Measurements from ENCODE around the gene DENND10. TPM values are rescaled to one million over a fixed set of nuclear protein-coding genes. Genes with fewer than 3 reads are reported as not detected.
"Not testable (repeated sequence)": the region's sequence is repeated elsewhere in the genome, so short reads cannot be mapped to it uniquely, and the experiment has no call there.

Gene DENND10
- total RNA-seq, 1 experiment from 2014 or later: 71.1 TPM

DNA sequence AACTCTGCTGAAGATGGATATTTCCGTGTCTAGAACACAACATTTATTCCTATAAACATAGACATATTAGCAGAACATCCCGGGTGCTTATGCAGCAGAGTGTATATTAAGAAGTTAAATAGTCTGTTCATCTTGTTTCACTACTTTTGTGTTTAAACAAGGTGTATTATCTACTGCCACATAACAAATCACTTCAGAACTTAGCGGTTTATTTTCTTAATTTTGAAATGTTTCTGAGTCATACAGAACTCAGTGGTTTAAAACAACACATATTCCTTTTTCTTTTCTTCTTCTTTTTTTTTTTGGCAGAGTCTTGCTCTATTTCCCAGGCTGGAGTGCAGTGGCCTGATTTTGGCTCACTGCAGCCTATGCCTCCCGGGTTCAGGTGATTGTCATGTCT lies 25.8 kb downstream of the DENND10 start:
- no peak for DNase-seq (ENCODE audit: extremely low read depth, low read depth)

DNA sequence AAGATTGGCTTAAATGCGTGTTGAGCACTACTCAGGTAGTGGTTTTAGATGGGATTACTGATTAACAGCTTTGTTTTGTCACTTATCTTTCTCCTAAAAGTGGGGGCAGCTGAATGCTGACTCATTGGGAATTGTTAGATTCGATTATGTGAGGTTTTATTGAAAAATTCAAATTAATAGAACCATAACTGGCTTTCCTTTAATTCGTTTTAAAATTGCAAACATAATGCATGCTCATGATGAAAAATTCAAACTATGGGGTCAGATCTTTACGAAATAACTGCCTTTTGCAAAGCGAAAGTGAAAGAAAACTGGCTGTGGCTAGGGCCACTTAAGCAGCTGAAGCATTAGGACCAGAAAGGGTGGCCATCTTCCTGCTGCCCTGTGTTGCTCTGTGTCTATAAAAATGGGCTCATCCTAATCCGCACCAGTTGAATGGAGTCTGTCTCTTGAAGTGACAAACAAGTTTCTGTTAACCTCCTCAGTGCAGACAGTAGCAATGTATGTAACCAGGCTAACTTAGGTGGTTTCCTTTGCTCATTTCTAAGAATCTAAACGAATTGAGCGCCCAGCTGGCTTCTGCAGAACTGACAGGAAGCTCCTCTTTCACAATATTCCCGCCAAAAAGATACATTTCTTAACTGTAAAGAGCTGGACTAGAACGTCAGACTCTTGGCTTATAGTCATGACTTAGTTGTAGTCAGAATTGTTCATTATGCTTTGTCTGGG lies 27.8 kb downstream of the DENND10 start:
- DNase-seq (ENCODE audit: extremely low read depth, low read depth): no peak

DNA sequence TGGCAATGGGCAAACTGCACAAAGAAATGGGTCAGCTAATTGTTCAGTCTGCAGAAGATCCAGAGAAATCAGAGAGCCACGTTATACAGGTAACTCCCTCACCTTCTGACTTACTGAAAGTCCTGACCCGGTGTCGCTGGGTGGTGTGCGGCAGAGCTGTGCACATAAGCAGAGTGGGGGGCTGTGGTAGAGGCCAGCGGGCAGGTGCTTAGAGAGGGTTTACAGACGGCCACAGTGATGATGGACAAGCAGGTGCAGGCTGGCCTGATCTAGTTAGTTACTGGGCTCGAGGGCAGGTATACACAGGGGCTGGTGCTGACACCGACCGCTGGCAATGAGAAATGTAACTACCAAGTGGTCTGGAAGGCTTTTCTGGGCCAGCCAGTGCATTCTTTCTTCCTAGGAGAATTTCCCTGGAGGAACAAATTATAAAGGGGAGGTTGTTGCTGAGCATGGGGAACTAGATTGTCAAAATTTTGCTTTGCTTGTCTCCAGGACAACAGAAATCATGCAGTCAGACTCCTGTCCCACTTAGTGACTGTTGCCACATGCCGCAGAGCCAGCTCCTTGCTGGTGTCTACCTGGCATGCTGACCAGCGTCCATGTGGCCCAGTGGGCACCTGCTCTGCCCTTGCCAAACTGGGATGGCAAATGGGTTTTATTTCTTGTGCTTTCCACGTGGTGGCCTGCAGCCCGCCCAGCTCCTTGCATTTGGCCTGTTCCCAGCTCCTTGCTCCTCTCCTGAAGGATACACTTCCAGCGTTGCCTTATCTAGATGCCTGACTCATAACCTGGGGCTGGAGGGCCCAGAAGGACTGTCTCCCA lies 28.8 kb downstream of the DENND10 start:
- no peak for DNase-seq (ENCODE audit: extremely low read depth, low read depth)

DNA sequence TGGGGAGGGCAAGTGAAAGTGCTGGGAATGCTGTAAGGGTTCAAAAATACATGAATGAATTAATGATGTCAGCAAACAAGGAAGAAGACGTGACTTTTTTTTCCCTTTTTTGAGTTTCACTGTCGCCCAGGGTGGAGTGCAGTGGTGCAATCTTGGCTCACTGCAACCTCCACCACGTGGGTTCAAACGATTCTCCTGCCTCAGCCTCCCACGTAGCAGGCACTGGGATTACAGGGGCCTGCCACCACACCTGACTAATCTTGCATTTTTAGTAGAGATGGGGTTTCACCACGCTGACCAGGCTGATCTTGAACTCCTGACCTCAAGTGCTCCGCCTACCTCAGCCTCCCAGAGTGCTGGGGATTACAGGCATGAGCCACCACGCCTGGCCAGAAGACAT lies 30.0 kb downstream of the DENND10 start:
- DNase-seq (ENCODE audit: extremely low read depth, low read depth): no peak

DNA sequence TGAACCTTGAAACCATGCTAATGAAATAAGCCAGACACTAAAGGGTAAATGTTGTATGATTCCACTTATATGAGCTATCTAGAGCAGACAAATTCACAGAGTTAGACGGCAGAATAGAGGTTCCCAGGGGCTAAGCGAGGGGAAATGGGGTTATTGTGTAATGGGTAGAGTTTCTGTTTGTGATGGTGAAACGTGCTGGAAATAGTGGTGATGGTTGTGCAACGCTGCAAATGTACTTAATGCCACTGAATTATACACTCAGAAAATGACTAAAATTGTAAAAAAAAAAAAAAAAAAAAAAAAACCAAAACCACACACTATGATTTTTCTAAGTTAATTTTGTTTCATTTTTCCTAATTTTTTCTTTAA lies 31.6 kb downstream of the DENND10 start:
- DNase-seq (ENCODE audit: extremely low read depth, low read depth): no peak

DNA sequence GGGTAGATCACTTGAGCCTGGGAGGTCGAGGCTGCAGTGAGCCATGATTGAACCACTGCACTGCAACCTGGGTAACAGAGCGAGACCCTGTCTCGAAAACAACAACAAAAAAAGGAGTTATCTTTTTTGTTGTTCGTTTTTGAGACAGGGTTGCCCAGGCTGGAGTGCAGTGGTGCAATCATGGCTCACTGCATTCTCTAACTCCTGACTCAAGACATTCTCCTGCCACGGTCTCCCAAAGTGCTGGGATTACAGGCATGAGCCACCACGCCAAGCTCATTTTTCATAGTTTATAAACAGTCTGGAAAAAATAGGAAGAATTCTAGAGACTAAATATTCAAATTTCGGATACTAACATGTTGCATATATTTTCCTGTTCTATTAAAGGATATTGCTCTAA lies 32.2 kb downstream of the DENND10 start:
- DNase-seq (ENCODE audit: extremely low read depth, low read depth): no peak

DNA sequence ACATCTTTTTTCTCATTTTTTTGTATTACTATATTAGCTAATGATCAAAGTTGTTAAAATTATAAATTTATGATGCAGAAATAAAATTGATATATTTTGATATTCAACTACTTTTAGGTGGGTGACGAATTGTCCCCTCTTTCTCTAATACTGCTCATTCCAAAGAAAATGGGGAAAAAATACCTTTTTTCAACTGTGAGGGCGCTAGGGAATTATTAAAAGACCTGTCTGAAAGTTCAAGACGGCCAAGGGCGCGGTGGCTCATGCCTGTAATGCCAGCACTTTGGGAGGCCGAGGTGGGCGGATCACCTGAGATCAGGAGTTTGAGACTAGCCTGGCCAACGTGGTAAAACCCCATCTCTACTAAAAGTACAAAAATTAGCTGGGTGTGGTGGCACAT lies 34.0 kb downstream of the DENND10 start:
- not testable (repeated sequence) for DNase-seq (ENCODE audit: extremely low read depth, low read depth)

DNA sequence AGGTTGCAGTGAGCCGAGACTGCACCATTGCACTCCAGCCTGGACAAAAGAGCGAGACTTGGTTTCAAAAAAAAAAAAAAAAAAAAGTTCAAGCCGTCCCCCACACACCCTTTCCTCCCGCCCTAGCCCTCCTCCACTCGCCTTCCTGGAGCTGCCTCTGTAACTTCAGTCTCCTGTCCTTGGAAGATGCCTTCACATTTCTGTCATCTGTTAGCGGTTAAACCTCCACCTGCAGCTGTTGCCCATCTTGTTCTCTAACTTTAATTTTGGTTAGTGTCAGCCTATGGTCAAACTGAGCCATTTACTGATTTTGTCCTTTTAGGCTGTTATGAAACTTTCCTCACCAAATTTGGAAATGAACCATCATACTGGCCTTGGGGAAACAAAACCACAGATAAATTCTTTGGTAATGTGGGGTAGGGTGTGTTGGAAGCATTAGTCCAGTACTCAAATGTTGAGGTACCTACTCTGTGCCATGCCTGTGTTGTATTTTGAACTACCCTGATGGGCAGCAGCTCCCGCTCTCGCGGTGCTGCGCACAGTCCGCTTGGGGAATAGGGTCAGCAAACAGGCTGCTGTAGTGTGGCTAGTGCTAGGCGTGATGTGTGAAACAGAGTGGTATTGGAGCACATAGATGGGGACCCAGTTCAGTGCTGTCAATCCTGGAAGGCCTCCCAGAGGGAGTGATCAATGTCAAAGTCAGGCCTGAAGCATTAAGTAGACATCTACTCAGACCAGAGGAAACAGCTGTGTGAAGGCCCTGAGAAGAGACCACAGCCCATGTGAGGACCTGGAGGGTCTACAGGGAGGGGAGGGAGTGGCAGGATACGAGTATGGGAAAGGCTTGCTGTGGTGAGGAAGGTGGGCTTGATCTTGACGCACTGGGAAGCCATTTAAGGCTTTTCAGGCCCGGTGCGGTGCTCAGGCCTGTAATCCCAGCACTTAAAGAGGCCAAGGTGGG lies 34.7 kb downstream of the DENND10 start:
- no peak for DNase-seq (ENCODE audit: extremely low read depth, low read depth)

DNA sequence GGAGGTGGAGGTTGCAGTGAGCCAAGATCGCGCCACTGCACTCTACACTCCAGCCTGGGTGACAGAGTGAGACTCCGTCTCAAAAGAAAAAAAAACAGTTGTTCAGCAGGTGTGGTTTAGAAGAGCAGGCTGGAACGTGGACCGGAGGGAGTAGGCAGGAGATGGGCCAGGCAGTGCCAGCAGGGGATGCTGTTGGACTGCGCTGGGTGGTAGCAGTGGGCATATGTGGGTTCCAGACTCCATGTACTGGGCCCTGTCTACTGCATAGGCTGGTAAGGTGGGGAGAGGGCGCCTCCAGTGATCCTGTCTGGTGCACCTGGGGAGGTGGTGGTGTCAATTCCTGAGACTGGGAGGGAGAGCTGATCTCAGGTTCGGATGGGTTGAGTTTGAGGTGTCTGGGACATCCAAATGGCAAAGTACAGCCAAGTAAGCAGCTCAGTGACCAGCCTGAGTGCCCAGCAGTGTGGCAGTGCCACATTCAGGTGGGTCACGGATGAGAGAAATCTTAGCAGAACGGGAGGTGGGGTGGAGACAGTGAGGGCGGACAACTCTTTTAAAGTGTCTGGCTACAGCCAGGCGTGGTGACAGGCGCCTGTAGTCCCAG lies 35.7 kb downstream of the DENND10 start:
- no peak for DNase-seq (ENCODE audit: extremely low read depth, low read depth)

DNA sequence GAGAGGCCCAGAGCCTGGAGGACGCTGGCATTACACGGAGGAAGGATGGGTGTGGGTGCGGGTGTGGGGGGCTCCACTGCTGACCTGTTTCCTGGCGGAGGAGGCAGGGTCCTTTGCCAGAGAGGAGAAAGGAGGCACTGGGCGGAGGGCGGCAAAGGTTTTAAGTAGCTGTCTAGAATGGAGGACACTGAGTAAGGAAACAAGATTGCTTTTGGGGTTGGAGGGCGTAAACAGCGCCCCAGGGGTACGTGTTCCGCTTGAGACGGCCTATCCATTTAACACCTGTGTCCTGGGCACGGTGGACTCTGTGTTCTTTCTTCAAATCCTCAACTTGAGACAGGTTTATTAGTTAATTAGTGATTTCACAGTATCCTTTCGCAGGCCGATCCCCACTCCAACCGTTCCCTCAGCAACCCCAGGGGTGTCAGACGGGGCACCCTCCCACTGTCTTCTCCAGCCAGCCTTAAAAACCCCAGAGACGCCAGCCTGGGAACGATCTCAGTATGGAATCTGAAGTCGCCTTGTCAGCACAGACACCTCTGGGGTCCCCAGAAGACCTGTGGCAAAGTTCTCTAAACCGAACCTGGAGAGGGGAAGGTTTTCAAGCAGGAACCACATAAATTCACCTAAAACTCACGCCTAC lies 36.8 kb downstream of the DENND10 start:
- DNase-seq (ENCODE audit: extremely low read depth, low read depth): no peak

DNA sequence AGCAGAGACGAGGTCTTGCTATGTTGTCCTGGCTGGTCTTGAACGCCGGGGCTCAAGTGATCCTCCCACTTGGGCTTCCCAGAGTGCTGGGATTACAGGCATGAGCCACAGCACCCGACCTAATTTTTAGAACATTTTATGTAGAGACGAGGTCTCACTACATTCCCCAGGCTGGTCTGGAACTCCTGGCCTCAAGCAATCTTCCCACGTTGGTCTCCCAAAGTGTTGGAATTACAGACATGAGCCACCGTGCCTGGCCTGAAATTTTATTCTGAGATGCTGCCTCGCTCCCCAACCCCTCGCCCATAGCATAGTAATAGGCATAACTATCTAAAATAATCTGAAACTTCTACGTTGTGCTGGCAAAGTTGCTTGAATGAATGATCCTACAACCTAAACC lies 39.7 kb downstream of the DENND10 start:
- no peak for DNase-seq (ENCODE audit: extremely low read depth, low read depth)

DNA sequence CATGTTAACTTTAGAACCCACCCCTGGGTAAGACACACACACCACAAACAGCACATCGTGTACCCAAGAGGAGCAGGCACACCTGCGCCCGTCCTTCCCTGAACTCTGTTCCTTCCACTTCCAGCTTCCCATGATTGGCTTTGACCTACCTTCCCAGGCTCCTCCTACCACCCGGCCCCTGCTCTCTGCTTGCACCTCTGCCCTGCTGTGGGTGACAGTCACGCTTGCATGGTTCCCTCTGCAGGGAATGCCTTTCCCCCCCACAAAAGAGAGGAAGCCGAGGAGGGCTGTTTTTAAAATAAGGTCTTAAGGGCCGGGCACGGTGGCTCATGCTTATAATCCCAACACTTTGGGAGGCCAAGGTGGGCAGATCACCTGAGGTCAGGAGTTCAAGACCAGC lies 45.2 kb downstream of the DENND10 start:
- no peak for DNase-seq (ENCODE audit: extremely low read depth, low read depth)

DNA sequence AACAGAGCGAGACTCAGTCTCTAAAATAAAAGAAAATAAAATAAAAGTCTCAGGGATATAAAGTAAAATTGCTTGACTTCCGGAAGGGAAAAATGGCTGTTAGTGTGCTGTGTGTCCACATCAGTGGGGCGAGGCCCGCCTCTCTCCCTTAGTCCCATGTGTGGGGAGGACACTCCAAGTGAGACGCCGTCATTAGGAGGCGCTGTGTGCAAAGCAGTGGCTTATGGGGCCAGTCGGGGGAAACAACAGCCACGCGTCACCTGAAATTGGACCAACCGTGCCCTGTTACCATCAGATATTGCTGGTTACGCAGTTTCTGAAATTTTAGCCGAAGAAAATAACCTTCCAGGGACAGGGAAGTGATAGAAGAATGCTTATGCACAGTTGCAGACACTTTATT lies 45.8 kb downstream of the DENND10 start:
- no peak for DNase-seq (ENCODE audit: extremely low read depth, low read depth)

DNA sequence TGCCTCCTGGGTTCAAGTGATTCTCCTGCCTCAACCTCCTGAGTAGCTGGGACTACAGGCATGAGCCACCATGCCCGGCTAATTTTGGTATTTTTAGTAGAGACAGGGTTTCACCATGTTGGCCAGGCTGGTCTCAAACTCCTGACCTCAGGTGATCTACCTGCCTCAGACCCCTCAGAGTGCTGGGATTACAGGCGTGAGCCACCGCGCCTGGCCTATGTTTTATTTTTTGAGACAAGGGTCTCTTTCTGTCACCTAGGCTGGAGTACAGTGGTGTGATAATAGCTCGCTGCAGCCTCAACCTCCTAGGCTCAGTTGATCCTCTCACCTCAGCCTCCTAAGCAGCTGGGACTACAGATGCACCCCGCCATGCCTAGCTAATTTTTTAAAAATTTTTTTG lies 47.7 kb downstream of the DENND10 start:
- DNase-seq (ENCODE audit: extremely low read depth, low read depth): not testable (repeated sequence)

DNA sequence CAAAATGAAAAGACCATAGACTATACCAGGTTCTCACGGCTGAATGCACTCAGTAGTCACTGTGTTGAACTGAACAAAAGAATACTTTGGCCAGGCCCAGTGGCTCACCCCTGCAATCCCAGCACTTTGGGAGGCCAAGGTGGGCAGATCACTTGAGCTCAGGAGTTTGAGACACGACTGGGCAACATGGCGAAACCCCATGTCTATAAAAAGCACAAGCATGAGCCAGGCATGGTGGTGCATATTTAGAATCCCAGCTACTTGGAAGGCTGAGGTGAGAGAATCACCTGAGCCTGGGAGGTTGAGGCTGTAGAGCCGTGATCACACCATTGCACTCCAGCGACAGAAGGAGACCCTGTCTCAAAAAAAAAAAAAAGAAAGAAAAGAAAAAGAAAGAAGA lies 49.1 kb downstream of the DENND10 start:
- no peak for DNase-seq (ENCODE audit: extremely low read depth, low read depth)

DNA sequence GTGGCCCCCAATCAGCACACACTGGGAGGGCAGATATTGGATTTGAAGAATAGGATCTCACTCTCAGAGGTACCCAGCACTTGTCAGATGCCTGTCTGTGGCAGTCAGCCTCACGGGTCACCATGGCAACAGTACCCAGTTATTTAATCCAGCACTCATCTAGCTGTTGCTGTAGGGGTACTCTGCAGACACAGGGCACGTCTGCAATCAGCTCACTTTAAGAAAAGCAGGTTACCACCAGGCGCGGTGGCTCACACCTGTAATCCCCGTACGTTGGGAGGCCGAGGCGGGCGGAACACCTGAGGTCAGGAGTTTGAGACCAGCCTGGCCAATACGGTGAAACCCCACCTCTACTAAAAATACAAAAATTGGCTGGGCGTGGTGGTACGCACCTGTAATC lies 49.7 kb downstream of the DENND10 start:
- no peak for DNase-seq (ENCODE audit: extremely low read depth, low read depth)

DNA sequence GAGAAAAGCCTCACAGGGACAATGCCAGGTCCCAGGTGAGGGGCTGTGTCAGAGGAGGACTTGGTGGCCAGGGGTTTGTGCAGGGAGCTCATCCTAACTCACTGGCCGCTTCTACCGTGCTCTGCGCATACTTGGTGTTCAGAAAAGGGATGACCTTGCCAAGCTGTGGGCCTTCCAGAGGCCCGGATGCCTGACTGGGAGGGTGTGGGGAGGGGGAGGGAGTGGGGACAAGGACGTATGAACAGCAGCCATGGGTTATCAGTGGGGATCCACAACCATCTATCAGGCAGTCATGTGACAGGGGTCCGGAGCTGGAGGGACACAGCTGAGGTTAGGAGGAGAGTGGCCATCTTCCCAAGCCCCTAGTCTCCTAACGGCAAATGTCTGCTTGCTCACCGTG lies 55.4 kb downstream of the DENND10 start:
- no peak for DNase-seq (ENCODE audit: extremely low read depth, low read depth)

DNA sequence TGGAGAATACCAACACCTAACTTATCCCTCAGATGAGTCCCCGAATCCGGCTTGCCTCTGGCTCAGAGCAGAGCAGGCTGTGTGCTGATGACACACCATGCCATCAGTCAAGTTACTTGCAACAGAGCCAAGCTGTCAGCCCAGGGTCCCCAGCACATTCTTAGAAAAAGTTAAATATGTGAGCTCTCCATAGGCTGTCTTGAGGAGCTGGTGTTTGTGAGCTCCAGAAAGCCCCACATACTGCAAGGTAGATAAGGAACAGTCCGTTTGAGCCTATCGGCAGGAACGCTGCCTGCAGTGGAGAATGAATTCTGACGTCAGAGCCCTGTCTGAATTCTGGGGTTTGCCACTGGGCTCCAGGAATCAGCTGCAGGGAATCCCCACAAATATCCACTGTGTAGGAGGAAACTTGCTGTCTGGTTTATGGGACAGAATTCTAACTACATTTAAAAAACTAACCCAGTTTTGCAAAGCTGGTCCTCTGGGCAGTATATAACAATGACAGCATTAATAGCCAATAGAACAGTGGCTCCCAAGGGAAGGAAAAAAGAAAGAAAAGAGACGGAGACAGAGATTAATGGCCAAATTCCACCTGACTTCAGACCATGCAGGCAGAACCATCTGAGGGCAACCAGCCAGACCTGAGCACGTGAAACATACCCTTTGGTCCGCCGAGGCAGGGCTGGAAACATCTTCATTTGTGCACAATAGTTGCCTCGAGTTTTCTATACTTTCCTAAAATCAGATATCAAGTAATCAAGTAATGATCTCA lies 58.0 kb downstream of the DENND10 start:
- no peak for DNase-seq (ENCODE audit: extremely low read depth, low read depth)

DNA sequence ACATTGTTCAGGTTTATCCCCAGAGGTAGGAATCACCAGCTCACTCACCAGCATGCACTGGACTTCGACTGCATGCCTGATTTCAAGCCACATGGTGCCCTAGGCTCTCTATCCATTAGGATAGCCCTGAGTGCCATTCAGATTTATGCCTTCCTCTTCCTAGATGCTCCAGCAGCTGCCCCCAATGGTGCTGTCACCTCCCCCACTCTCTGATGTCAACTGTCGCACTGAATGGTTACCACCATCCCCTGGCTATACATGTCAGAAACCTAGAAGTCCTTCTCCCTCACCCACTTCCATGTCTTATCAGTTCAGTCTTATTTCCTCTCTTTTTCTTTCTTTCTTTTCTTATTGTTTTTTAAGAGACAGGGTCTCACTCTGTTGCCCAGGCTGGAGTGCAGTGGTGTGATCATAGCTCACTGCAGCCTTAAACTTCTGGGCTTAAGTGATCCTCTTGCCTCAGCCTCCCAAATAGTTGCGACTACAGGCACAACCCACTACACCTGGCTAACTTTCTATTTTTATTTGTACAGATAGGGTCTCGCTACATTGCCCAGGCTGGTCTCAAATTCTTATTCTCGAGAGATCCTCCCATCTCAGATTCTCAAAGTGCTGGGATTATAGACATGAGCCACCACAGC lies 58.7 kb downstream of the DENND10 start:
- no peak for DNase-seq (ENCODE audit: extremely low read depth, low read depth)
